ENCODE data around the gene ZC3H13.

- no peak for TF ChIP-seq EZH2phosphoT487 (IDR thresholded peaks at IDR 0.05; ENCODE audit: borderline replicate concordance, low read length)
- TF ChIP-seq, protein P1, sequence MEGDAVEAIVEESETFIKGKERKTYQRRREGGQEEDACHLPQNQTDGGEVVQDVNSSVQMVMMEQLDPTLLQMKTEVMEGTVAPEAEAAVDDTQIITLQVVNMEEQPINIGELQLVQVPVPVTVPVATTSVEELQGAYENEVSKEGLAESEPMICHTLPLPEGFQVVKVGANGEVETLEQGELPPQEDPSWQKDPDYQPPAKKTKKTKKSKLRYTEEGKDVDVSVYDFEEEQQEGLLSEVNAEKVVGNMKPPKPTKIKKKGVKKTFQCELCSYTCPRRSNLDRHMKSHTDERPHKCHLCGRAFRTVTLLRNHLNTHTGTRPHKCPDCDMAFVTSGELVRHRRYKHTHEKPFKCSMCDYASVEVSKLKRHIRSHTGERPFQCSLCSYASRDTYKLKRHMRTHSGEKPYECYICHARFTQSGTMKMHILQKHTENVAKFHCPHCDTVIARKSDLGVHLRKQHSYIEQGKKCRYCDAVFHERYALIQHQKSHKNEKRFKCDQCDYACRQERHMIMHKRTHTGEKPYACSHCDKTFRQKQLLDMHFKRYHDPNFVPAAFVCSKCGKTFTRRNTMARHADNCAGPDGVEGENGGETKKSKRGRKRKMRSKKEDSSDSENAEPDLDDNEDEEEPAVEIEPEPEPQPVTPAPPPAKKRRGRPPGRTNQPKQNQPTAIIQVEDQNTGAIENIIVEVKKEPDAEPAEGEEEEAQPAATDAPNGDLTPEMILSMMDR (IDR thresholded peaks at IDR 0.05; ENCODE audit: low read depth, low read length, poor library complexity, severe bottlenecking), result no peak
Measured at GRCh38 chr13:46059405-46059804, 6.9 kb upstream of the ZC3H13 start.

All from DOHH2 (cell line).